Endodermal cell (in vitro differentiated cells): ENCODE results near the gene GPR107. TPM values are rescaled to one million over a fixed set of nuclear protein-coding genes. Genes with fewer than 3 reads are reported as not detected.

ENCODE experiments used
- DNase-seq: peaks from one replicate; pipeline ENCODE4 v3.0.0-alpha.2; 2017
- H3K27ac ChIP-seq: 2 replicates; pipeline ENCODE4 v1.5.1; 2013; ENCODE audit warnings: mild to moderate bottlenecking, low read depth, low read length, moderate library complexity
- H3K27me3 ChIP-seq: 2 replicates; pipeline ENCODE4 v1.6.1; 2013; ENCODE audit warnings: mild to moderate bottlenecking, low read length, moderate library complexity; ENCODE audit not compliant: insufficient read depth, control insufficient read depth, poor library complexity, severe bottlenecking
- H3K36me3 ChIP-seq: 2 replicates; pipeline ENCODE4 v1.7.0; 2013; ENCODE audit warnings: mild to moderate bottlenecking, low read length, moderate library complexity; ENCODE audit not compliant: control insufficient read depth, insufficient read depth
- H3K4me1 ChIP-seq: one replicate; pipeline ENCODE4 v1.7.0; 2013; ENCODE audit warnings: low read length; ENCODE audit not compliant: control insufficient read depth, insufficient read depth
- H3K4me3 ChIP-seq: 2 replicates; pipeline ENCODE4 v1.5.1; 2013; ENCODE audit warnings: mild to moderate bottlenecking, low read length, moderate library complexity
- H3K9ac ChIP-seq: 2 replicates; pipeline ENCODE4 v1.6.1; 2013; ENCODE audit warnings: mild to moderate bottlenecking, low read length, moderate library complexity; ENCODE audit not compliant: poor library complexity, severe bottlenecking; ENCODE audit errors: extremely low read depth
- H3K9me3 ChIP-seq: 2 replicates; pipeline ENCODE4 v1.6.1; 2013; ENCODE audit warnings: mild to moderate bottlenecking, low read length, moderate library complexity; ENCODE audit not compliant: control insufficient read depth
- H3K27ac Mint-ChIP-seq: 2 replicates; pipeline ENCODE4 v1.8.0; 2020; ENCODE audit warnings: mixed read lengths
- H3K27me3 Mint-ChIP-seq: 2 replicates; pipeline ENCODE4 v1.8.0; 2021; ENCODE audit warnings: mild to moderate bottlenecking, mixed read lengths; ENCODE audit not compliant: insufficient read depth
- H3K36me3 Mint-ChIP-seq: 2 replicates; pipeline ENCODE4 v1.8.0; 2020; ENCODE audit warnings: low read depth, mixed read lengths
- H3K4me1 Mint-ChIP-seq: 2 replicates; pipeline ENCODE4 v1.8.0; 2020; ENCODE audit warnings: mixed read lengths
- H3K4me3 Mint-ChIP-seq: 2 replicates; pipeline ENCODE4 v1.8.0; 2020; ENCODE audit warnings: mild to moderate bottlenecking, moderate library complexity, mixed read lengths
- H3K9me3 Mint-ChIP-seq: 2 replicates; pipeline ENCODE4 v1.8.0; 2020; ENCODE audit warnings: mild to moderate bottlenecking, mixed read lengths
- WGBS, 2 experiments: methylation state at CpG; one replicate each; pipeline versions ENCODE4 v1.1.5 to v1.1.7; 2013; ENCODE audit warnings: missing lambda C conversion rate in 2 of 2, mixed read lengths in 1 of 2; ENCODE audit not compliant: insufficient coverage in 1 of 2, insufficient read length in 1 of 2; 5-methylcytosine and 5-hydroxymethylcytosine counted together
- total RNA-seq, 2 donors: library from RNA; stranded (reverse); fragmentation: NEBNext Ultra II Directional in 1 of 2; extraction: Animal tissue kit (Norgen Biotek cat#: 25700) in 1 of 2; gene quantifications; 2 replicates in 1 of 2; 3 replicates in 1 of 2; pipeline ENCODE4 v1.2.1, GENCODE V29; 2021
- TF ChIP-seq, protein P1 (sequence below): fragments of 200-600 bp; sonication (generic); conservative IDR thresholded peaks from 2 replicates; pipeline ENCODE4 v1.5.0; 2021; ENCODE audit warnings: antibody characterized with exemption, mild to moderate bottlenecking

Gene GPR107
- total RNA-seq, 2 donors from 2014 or later: 50.7 to 62.0 TPM

DNA sequence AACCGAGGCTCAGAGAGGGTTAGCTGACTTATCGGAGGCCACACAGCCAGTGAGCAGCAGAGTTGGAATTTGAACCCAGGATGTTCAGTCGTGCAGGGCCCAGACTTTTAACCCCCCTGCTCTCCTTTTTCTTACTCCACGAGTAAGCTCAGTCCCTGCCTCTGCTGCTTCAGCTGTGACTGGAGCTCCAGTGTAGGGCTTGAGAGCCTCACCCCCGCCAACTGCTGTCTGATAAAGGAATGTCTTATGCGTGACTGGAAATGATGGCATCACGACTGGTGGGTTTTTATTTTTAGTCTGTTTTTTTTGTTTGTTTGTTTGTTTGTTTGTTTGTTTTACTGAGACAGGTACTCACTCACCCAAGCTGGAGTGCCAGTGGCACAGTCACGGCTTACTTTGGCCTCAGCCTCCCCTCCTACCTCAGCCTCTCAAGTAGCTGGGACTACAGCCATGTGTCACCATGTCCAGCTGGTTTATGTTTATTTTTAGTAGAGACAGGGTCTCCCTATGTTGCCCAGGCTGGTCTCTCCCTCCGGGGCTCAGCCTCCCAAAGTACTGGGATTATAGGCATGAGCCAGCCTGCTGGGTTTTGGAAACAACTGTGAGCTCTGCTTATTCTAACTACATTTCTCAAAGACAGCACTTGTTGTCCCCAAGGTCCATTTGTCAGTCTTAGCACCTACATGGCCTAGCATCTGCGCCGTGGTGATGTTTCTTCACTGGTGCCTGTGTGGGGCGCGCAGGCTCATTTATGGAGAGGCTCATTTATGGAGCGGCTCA, 66.0 kb downstream of the GPR107 start:
- no peaks in the 10 kb centered on the region for H3K27me3 Mint-ChIP-seq
- peaks cover 30% of the 10 kb centered on the region for H3K4me1 Mint-ChIP-seq
- H3K4me3 ChIP-seq: no peak overlapping the region
- no peaks in the 10 kb centered on the region for H3K27me3 ChIP-seq
- H3K36me3 ChIP-seq: peaks cover 34% of the 10 kb centered on the region
- TF ChIP-seq, protein P1, sequence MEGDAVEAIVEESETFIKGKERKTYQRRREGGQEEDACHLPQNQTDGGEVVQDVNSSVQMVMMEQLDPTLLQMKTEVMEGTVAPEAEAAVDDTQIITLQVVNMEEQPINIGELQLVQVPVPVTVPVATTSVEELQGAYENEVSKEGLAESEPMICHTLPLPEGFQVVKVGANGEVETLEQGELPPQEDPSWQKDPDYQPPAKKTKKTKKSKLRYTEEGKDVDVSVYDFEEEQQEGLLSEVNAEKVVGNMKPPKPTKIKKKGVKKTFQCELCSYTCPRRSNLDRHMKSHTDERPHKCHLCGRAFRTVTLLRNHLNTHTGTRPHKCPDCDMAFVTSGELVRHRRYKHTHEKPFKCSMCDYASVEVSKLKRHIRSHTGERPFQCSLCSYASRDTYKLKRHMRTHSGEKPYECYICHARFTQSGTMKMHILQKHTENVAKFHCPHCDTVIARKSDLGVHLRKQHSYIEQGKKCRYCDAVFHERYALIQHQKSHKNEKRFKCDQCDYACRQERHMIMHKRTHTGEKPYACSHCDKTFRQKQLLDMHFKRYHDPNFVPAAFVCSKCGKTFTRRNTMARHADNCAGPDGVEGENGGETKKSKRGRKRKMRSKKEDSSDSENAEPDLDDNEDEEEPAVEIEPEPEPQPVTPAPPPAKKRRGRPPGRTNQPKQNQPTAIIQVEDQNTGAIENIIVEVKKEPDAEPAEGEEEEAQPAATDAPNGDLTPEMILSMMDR: no peak
- H3K4me1 ChIP-seq: no peaks in the 10 kb centered on the region
- DNase-seq: no peak
- no peaks in the 10 kb centered on the region for H3K9me3 Mint-ChIP-seq
- WGBS, 2 experiments: 92 to 96% methylated on average over 9 to 14 of the region's 14 CpGs
- no peak overlapping the region for H3K4me3 Mint-ChIP-seq
- no peak overlapping the region for H3K9ac ChIP-seq
- H3K27ac ChIP-seq: no peak overlapping the region
- peaks cover 35% of the 10 kb centered on the region for H3K36me3 Mint-ChIP-seq
- H3K27ac Mint-ChIP-seq: peak overlapping the region; percentile 42
- H3K9me3 ChIP-seq: no peaks in the 10 kb centered on the region

- no peak for DNase-seq
- Histone ChIP-seq H3K4me1 (no peaks in the 10 kb centered on the region), H3K9ac (no peak overlapping the region), H3K27ac (no peak overlapping the region), H3K9me3 (no peaks in the 10 kb centered on the region), H3K4me3 (no peak overlapping the region), H3K36me3 (peaks cover 29% of the 10 kb centered on the region), H3K27me3 (no peaks in the 10 kb centered on the region)
- 73 to 81% methylated on average over 6 of the region's 6 CpGs for WGBS, 2 experiments
- no peaks in the 10 kb centered on the region for H3K27me3 Mint-ChIP-seq
- peaks cover 32% of the 10 kb centered on the region for H3K36me3 Mint-ChIP-seq
- no peaks in the 10 kb centered on the region for H3K9me3 Mint-ChIP-seq
- no peak overlapping the region for H3K4me3 Mint-ChIP-seq
- TF ChIP-seq, protein P1: no peak
- H3K27ac Mint-ChIP-seq: peak overlapping the region; percentile 42
- peaks cover 30% of the 10 kb centered on the region for H3K4me1 Mint-ChIP-seq
Observed at GRCh38 chr9:130120299-130120587, 66.5 kb downstream of the GPR107 start.

DNA sequence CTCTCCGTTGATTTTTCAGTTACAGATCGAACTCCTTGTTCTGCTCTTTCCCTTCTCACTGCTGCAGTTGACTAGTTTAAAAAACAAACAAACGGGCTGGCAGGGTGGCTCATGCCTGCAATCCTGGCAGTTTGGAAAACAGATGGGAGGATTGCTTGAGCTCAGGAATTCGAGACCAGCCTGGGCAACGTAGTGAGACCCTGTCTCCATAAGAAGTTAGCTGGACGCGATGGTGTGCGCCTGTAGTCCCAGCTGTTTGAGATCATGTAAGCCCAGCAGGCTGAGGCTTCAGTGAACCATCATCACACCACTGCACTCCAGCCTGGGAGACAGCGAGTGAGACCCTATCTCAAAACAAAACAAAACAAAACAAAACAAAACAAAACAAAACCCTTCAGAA, 67.1 kb downstream of the GPR107 start:
- Mint-ChIP-seq H3K4me1 (peaks cover 30% of the 10 kb centered on the region), H3K27me3 (no peaks in the 10 kb centered on the region), H3K36me3 (peaks cover 30% of the 10 kb centered on the region), H3K9me3 (no peaks in the 10 kb centered on the region), H3K27ac (peak overlapping the region; percentile 42), H3K4me3 (no peak overlapping the region)
- no peaks in the 10 kb centered on the region for H3K9me3 ChIP-seq
- TF ChIP-seq, protein P1: no peak
- no peaks in the 10 kb centered on the region for H3K27me3 ChIP-seq
- DNase-seq: no peak
- 75 to 84% methylated on average over 8 to 9 of the region's 9 CpGs for WGBS, 2 experiments
- H3K9ac ChIP-seq: no peak overlapping the region
- no peak overlapping the region for H3K4me3 ChIP-seq
- peaks cover 28% of the 10 kb centered on the region for H3K36me3 ChIP-seq
- H3K27ac ChIP-seq: no peak overlapping the region
- no peaks in the 10 kb centered on the region for H3K4me1 ChIP-seq
